Measurements from ENCODE around the gene FAM241A.

Gene FAM241A

GRCh38 chr4:112128452-112128851, 16.8 kb upstream of the FAM241A start:
- no peak for TF ChIP-seq CTCF (IDR thresholded peaks at IDR 0.05; ENCODE audit: extremely low read depth, insufficient read depth, missing control alignments)
- no peak for DNase-seq (ENCODE audit: low spot score)
- in situ Hi-C loops (cut with MboI; ENCODE audit: low pct_unique_long_range_greater_than_20kb, low sequenced_read_pairs, unreplicated experiment), result no loop called here

- in situ Hi-C loops (cut with MboI; ENCODE audit: low pct_unique_long_range_greater_than_20kb, low sequenced_read_pairs, unreplicated experiment), result no loop called here
- DNase-seq (ENCODE audit: low spot score), result no peak
- TF ChIP-seq CTCF (IDR thresholded peaks at IDR 0.05; ENCODE audit: extremely low read depth, insufficient read depth, missing control alignments), result no peak
Measured at GRCh38 chr4:112130906-112131305, 14.3 kb upstream of the FAM241A start.

- no peak for DNase-seq (ENCODE audit: low spot score)
- in situ Hi-C loops (cut with MboI; ENCODE audit: low pct_unique_long_range_greater_than_20kb, low sequenced_read_pairs, unreplicated experiment), result no loop called here
- TF ChIP-seq CTCF (IDR thresholded peaks at IDR 0.05; ENCODE audit: extremely low read depth, insufficient read depth, missing control alignments), result no peak
Measured at GRCh38 chr4:112136551-112136950, 8.7 kb upstream of the FAM241A start.

GRCh38 chr4:112138538-112138937, 6.7 kb upstream of the FAM241A start:
- in situ Hi-C loops (cut with MboI; ENCODE audit: low pct_unique_long_range_greater_than_20kb, low sequenced_read_pairs, unreplicated experiment), result no loop called here
- no peak for DNase-seq (ENCODE audit: low spot score)
- TF ChIP-seq CTCF (IDR thresholded peaks at IDR 0.05; ENCODE audit: extremely low read depth, insufficient read depth, missing control alignments), result no peak

- DNase-seq (ENCODE audit: low spot score), result no peak
- in situ Hi-C loops (cut with MboI; ENCODE audit: low pct_unique_long_range_greater_than_20kb, low sequenced_read_pairs, unreplicated experiment), result no loop called here
- TF ChIP-seq CTCF (IDR thresholded peaks at IDR 0.05; ENCODE audit: extremely low read depth, insufficient read depth, missing control alignments), result no peak
Measured at GRCh38 chr4:112140536-112140935, 4.7 kb upstream of the FAM241A start.

- no peak for DNase-seq (ENCODE audit: low spot score)
- in situ Hi-C loops (cut with MboI; ENCODE audit: low pct_unique_long_range_greater_than_20kb, low sequenced_read_pairs, unreplicated experiment), result no loop called here
- TF ChIP-seq CTCF (IDR thresholded peaks at IDR 0.05; ENCODE audit: extremely low read depth, insufficient read depth, missing control alignments), result no peak
Measured at GRCh38 chr4:112141366-112142138, 3.7 kb upstream of the FAM241A start.

Measured in GM13977 (cell line).